ENCODE measurements around the gene MACROH2A2.

MACROH2A2 gene

DNA sequence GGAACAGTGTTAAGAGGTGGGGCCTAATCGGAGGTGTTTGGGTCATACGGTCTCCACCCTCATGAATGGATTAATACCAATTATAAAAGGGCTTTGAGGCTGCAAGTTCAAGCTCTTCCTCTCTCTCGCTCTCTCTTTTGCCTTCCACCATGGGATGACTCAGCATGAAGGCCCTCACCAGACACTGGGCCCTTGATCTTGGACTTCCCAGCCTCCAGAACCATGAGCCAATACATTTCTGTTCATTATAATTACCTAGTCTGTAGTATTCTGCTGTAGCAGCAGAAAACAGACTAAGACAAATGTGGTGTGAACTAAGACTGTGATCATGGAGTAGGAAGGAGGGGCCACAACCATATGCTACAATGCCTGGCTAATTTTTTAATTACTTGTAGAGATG lies 72.3 kb downstream of the MACROH2A2 start:
- TF ChIP-seq, protein P1, sequence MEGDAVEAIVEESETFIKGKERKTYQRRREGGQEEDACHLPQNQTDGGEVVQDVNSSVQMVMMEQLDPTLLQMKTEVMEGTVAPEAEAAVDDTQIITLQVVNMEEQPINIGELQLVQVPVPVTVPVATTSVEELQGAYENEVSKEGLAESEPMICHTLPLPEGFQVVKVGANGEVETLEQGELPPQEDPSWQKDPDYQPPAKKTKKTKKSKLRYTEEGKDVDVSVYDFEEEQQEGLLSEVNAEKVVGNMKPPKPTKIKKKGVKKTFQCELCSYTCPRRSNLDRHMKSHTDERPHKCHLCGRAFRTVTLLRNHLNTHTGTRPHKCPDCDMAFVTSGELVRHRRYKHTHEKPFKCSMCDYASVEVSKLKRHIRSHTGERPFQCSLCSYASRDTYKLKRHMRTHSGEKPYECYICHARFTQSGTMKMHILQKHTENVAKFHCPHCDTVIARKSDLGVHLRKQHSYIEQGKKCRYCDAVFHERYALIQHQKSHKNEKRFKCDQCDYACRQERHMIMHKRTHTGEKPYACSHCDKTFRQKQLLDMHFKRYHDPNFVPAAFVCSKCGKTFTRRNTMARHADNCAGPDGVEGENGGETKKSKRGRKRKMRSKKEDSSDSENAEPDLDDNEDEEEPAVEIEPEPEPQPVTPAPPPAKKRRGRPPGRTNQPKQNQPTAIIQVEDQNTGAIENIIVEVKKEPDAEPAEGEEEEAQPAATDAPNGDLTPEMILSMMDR (IDR thresholded peaks at IDR 0.05), result no peak
- H3K9me3 ChIP-seq, result no peaks in the 10 kb centered on the region
- no peak overlapping the region for H3K4me3 ChIP-seq
- no peak for DNase-seq
- H3K27ac ChIP-seq, result no peak overlapping the region
- peaks cover 16 to 40% (median 29%) of the 10 kb centered on the region in 3 donors for H3K36me3 ChIP-seq
- H3K27me3 ChIP-seq, result no peaks in the 10 kb centered on the region
- no peaks in the 10 kb centered on the region for H3K4me1 ChIP-seq
- intact Hi-C loops (cut with DNase I; ENCODE audit: low total_unique reads), result no loop called here

DNA sequence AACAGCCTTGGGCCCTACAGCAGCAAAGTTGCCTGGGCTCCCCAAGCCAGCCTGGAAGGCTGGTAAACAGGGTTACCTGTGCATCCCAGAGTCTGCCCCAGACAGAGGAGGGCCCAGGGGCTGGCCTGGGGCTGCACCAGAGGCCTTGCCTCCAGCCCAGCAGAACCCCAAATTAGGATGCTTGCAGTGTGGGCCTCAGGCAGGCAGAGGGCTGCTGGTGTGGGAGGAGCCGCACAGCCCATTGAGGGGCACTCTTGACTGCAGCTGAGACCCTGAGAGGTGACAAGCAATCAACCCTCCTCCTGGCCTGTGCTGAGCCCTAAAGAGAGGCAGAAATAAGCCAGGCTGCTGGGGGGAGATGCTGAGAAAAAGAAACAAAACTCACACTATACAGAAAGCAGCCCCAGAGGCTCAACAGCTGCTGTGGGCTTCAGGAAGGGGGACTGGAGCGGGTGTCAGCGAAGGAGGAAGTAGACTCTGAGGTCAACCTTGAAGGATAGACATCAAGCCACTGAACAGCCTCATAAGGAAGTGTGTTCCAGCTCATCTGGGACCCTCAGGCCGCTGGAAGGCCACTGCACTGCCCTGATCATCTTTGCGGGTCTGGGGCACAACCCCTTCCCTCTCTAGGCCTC lies 73.4 kb downstream of the MACROH2A2 start:
- intact Hi-C loops (cut with DNase I; ENCODE audit: low total_unique reads), result no loop called here
- no peak for DNase-seq
- TF ChIP-seq, protein P1 (IDR thresholded peaks at IDR 0.05), result no peak
- no peak overlapping the region for H3K27ac ChIP-seq
- H3K4me3 ChIP-seq, result no peak overlapping the region
- H3K4me1 ChIP-seq, result peaks cover 0 to 8% (median 4%) of the 10 kb centered on the region in 4 donors
- H3K27me3 ChIP-seq, result no peaks in the 10 kb centered on the region
- H3K36me3 ChIP-seq, result peaks cover 10 to 30% (median 18%) of the 10 kb centered on the region in 3 donors
- no peaks in the 10 kb centered on the region for H3K9me3 ChIP-seq

DNA sequence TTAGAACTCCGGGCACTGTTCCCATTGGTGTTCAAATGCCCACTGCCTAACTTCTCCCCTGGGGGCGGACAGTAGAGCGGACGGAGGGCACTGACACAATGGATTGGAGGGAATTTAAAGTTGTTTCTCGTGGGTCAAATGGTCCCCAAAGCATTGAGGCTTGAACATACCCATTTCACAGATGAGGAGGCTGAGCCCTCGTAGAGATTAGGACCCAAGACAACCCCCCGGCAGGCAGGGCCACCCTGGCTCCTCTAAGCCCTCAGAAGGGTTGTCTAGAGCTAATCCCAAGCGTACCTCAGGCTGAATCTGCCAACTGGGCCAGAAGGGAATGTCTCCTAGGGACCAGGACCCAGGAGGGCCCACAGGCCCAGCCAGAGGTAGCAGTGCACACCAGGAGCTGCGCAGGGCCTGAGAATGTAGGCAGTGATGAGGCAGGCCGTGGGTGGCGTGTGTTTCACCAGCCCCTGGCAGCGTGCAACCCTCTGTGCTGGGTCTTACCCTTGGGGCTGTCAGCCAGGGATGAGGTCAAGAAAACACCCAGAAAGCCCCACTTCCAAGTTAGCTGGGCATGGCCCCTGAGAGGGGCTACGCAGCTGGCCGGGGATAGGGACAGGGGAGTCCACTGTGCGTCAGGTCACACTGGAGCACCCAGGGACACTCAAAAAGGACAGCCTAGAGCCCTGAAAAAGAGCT lies 74.2 kb downstream of the MACROH2A2 start:
- H3K27me3 ChIP-seq, result no peaks in the 10 kb centered on the region
- H3K36me3 ChIP-seq, result peaks cover 10 to 25% (median 15%) of the 10 kb centered on the region in 3 donors
- no peak overlapping the region for H3K27ac ChIP-seq
- no peaks in the 10 kb centered on the region for H3K9me3 ChIP-seq
- no peak overlapping the region for H3K4me3 ChIP-seq
- DNase-seq, result no peak
- TF ChIP-seq, protein P1 (IDR thresholded peaks at IDR 0.05), result no peak
- peaks cover 0 to 16% (median 12%) of the 10 kb centered on the region in 4 donors for H3K4me1 ChIP-seq
- intact Hi-C loops (cut with DNase I; ENCODE audit: low total_unique reads), result no loop called here

DNA sequence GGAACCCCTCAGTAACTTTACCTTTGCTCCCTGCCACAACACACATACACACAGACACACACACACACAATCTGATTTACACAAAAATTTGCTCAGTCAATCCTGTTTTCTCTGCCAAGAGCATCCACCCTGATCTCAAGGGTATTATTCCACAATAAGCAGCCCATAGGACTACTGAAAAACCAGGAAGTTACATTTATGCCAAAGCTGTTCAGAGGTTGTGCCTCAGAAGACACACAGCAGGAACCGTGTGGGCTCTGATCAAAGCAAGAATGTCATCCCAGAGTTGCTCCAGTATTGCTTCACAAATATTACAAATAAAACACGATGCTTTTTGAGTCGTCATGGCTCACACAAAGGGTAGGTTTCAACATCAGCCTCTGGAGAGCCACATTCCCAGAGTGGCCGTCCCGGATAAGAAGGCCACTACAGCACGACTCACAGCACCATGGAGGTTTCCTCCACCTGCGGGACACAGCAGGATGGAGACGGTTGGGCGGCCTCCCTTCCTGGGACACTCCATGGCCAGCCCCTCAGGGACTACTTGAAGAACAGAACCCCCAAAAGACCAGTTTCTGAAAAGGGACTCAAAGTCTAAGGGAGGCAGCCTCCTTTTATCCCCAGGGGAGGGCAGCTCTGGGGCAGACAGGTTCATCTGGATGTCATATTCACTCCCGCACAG lies 78.4 kb downstream of the MACROH2A2 start:
- Histone ChIP-seq H3K27ac (peak overlapping the region; percentile 87 to 88), H3K36me3 (peaks cover 0 to 6% (median 4%) of the 10 kb centered on the region in 3 donors), H3K9me3 (no peaks in the 10 kb centered on the region), H3K4me1 (peaks cover 0 to 28% (median 18%) of the 10 kb centered on the region in 4 donors), H3K27me3 (no peaks in the 10 kb centered on the region), H3K4me3 (peak overlapping the region; percentile 78 to 84)
- intact Hi-C loops (cut with DNase I; ENCODE audit: low total_unique reads), result no loop called here
- TF ChIP-seq, protein P1 (IDR thresholded peaks at IDR 0.05), result no peak
- no peak for DNase-seq

DNA sequence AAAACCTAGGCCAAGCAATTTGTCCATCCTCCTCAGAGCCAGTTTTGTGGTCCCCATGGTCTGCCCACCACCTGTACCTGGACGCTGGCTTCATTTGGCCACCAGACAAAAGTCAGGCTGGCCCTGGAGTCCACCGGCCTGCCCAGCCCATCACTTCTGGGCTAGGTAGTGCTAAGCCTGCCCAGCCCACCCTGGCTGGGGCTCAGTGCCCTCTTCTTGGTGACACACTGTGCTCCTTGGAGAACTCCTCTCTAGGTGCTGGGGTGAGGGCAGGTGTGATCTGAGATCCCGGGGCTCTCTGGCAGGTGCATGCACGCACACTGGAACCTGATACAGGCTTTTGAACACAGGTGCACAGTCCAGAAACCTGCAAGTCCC lies 78.9 kb downstream of the MACROH2A2 start:
- Histone ChIP-seq H3K36me3 (peaks cover 0 to 6% (median 4%) of the 10 kb centered on the region in 3 donors), H3K27ac (peak overlapping the region; percentile 87 to 88), H3K4me1 (peaks cover 0 to 28% (median 18%) of the 10 kb centered on the region in 4 donors), H3K27me3 (no peaks in the 10 kb centered on the region), H3K9me3 (no peaks in the 10 kb centered on the region), H3K4me3 (peak overlapping the region; percentile 78 to 84)
- intact Hi-C loops (cut with DNase I; ENCODE audit: low total_unique reads), result no loop called here
- DNase-seq, result no peak
- TF ChIP-seq, protein P1 (IDR thresholded peaks at IDR 0.05), result no peak

Measured in tibial artery (tissue), 4 donors.